Neural progenitor cell (in vitro differentiated cells): ENCODE results near the gene PRKAR1A. TPM values are rescaled to one million over a fixed set of nuclear protein-coding genes. Genes with fewer than 3 reads are reported as not detected.

Experiments used
- DNase-seq: peaks from one replicate; pipeline ENCODE4 v3.0.0-alpha.2; 2016; ENCODE audit warnings: low spot score
- H2AFZ ChIP-seq: fragments of 200-600 bp; sonication (generic); replicated peaks from 2 replicates; pipeline ENCODE4 v1.6.1; 2016; ENCODE audit warnings: antibody characterized with exemption
- H3F3A ChIP-seq: fragments of 200-600 bp; sonication (generic); 2 replicates; pipeline ENCODE4 v1.6.1; 2016; ENCODE audit warnings: antibody characterized with exemption, low read depth
- H3K27ac ChIP-seq: fragments of 200-600 bp; sonication (generic); 2 replicates; pipeline ENCODE4 v1.5.1; 2016; ENCODE audit warnings: mild to moderate bottlenecking
- H3K27me3 ChIP-seq: fragments of 200-600 bp; sonication (generic); 2 replicates; pipeline ENCODE4 v1.6.1; 2016; ENCODE audit warnings: mild to moderate bottlenecking, moderate library complexity
- H3K36me3 ChIP-seq: fragments of 200-600 bp; sonication (generic); 2 replicates; pipeline ENCODE4 v1.5.1; 2016
- H3K4me1 ChIP-seq: fragments of 200-600 bp; sonication (generic); 2 replicates; pipeline ENCODE4 v1.6.1; 2016; ENCODE audit warnings: mixed run types
- H3K4me2 ChIP-seq: fragments of 200-600 bp; sonication (generic); 2 replicates; pipeline ENCODE4 v1.6.1; 2016
- H3K4me3 ChIP-seq: fragments of 200-600 bp; sonication (generic); 2 replicates; pipeline ENCODE4 v1.5.1; 2016
- H3K79me2 ChIP-seq: fragments of 200-600 bp; sonication (generic); 2 replicates; pipeline ENCODE4 v1.6.1; 2016; ENCODE audit warnings: low read depth
- H3K9ac ChIP-seq: fragments of 200-600 bp; sonication (generic); 2 replicates; pipeline ENCODE4 v1.6.1; 2016
- H3K9me3 ChIP-seq: fragments of 200-600 bp; sonication (generic); 2 replicates; pipeline ENCODE4 v1.5.1; 2016; ENCODE audit warnings: low read depth
- H4K20me1 ChIP-seq: fragments of 200-600 bp; sonication (generic); 2 replicates; pipeline ENCODE4 v1.6.1; 2016; ENCODE audit warnings: low read depth
- H3K27ac Mint-ChIP-seq: 3 replicates; pipeline ENCODE4 v1.8.0; 2021; ENCODE audit warnings: mixed read lengths
- H3K27me3 Mint-ChIP-seq: 2 replicates; pipeline ENCODE4 v1.8.0; 2022; ENCODE audit warnings: low read depth, mild to moderate bottlenecking, inconsistent platforms, moderate library complexity, mixed read lengths; ENCODE audit not compliant: insufficient read depth
- H3K36me3 Mint-ChIP-seq: 3 replicates; pipeline ENCODE4 v1.8.0; 2021; ENCODE audit warnings: mixed read lengths
- H3K4me1 Mint-ChIP-seq: 3 replicates; pipeline ENCODE4 v1.8.0; 2021; ENCODE audit warnings: mixed read lengths
- H3K4me3 Mint-ChIP-seq: 3 replicates; pipeline ENCODE4 v1.8.0; 2021; ENCODE audit warnings: mild to moderate bottlenecking, moderate library complexity, mixed read lengths
- H3K9me3 Mint-ChIP-seq: 3 replicates; pipeline ENCODE4 v1.8.0; 2020; ENCODE audit warnings: mixed read lengths
- CTCF ChIP-seq: fragments of 200-600 bp; sonication (generic); IDR thresholded peaks from 2 replicates; pipeline ENCODE4 v1.5.1; 2017; ENCODE audit warnings: antibody characterized with exemption, mild to moderate bottlenecking
- EZH2 ChIP-seq: fragments of 200-600 bp; sonication (generic); IDR thresholded peaks from 2 replicates; pipeline ENCODE4 v1.6.1; 2017; ENCODE audit warnings: antibody characterized with exemption, mild to moderate bottlenecking, moderate library complexity
- EZH2phosphoT487 ChIP-seq: fragments of 200-600 bp; sonication (generic); IDR thresholded peaks from 2 replicates; pipeline ENCODE4 v1.6.1; 2017; ENCODE audit warnings: antibody characterized with exemption
- total RNA-seq: library from RNA; depleted of rRNA; stranded (reverse); fragments of >200 nt; gene quantifications from 2 replicates; pipeline ENCODE4 v1.2.3, GENCODE V29; 2015; ENCODE audit warnings: low replicate concordance

PRKAR1A gene
- total RNA-seq, 1 donor from 2014 or later, result 168 TPM

- Histone ChIP-seq H3K27me3 (no peaks in the 10 kb centered on the region), H3K9me3 (no peaks in the 10 kb centered on the region), H2AFZ (no peak overlapping the region), H3K79me2 (no peaks in the 10 kb centered on the region), H3K4me1 (no peaks in the 10 kb centered on the region), H3K9ac (no peak overlapping the region), H3K4me2 (no peak overlapping the region), H3K36me3 (no peaks in the 10 kb centered on the region), H4K20me1 (no peaks in the 10 kb centered on the region), H3K4me3 (no peak overlapping the region), H3F3A (no peaks in the 10 kb centered on the region), H3K27ac (no peak overlapping the region)
- Mint-ChIP-seq H3K4me3 (no peak overlapping the region), H3K4me1 (peaks cover 13% of the 10 kb centered on the region), H3K36me3 (no peaks in the 10 kb centered on the region), H3K9me3 (peaks cover 9% of the 10 kb centered on the region), H3K27ac (no peak overlapping the region), H3K27me3 (peaks cover 2% of the 10 kb centered on the region)
- TF ChIP-seq EZH2phosphoT487 (no peak), CTCF (no peak)
- DNase-seq, result no peak
Observed at GRCh38 chr17:68589086-68589485, 76.9 kb downstream of the PRKAR1A start.

- H3K27ac Mint-ChIP-seq, result no peak overlapping the region
- Histone ChIP-seq H3K9me3 (no peaks in the 10 kb centered on the region), H3K4me3 (no peak overlapping the region), H3K27me3 (no peaks in the 10 kb centered on the region), H3F3A (no peaks in the 10 kb centered on the region), H3K36me3 (no peaks in the 10 kb centered on the region), H3K4me1 (no peaks in the 10 kb centered on the region), H3K79me2 (no peaks in the 10 kb centered on the region), H3K27ac (no peak overlapping the region), H3K4me2 (no peak overlapping the region), H2AFZ (peak overlapping the region; percentile 78), H4K20me1 (no peaks in the 10 kb centered on the region), H3K9ac (no peak overlapping the region)
- no peaks in the 10 kb centered on the region for H3K36me3 Mint-ChIP-seq
- peaks cover 9% of the 10 kb centered on the region for H3K9me3 Mint-ChIP-seq
- H3K27me3 Mint-ChIP-seq, result peaks cover 2% of the 10 kb centered on the region
- no peak overlapping the region for H3K4me3 Mint-ChIP-seq
- H3K4me1 Mint-ChIP-seq, result no peaks in the 10 kb centered on the region
- peak; percentile 38 for DNase-seq
- TF ChIP-seq EZH2 (no peak), CTCF (no peak), EZH2phosphoT487 (no peak)
Observed at GRCh38 chr17:68591583-68591982, 79.4 kb downstream of the PRKAR1A start.

GRCh38 chr17:68592009-68592408 is 79.8 kb downstream of the PRKAR1A start:
- Histone ChIP-seq H3F3A (no peaks in the 10 kb centered on the region), H3K4me3 (no peak overlapping the region), H4K20me1 (no peaks in the 10 kb centered on the region), H3K27ac (no peak overlapping the region), H3K27me3 (no peaks in the 10 kb centered on the region), H3K9ac (no peak overlapping the region), H3K4me1 (no peaks in the 10 kb centered on the region), H3K4me2 (no peak overlapping the region), H3K79me2 (no peaks in the 10 kb centered on the region), H3K9me3 (no peaks in the 10 kb centered on the region), H3K36me3 (no peaks in the 10 kb centered on the region), H2AFZ (peak overlapping the region; percentile 78)
- Mint-ChIP-seq H3K4me1 (no peaks in the 10 kb centered on the region), H3K36me3 (no peaks in the 10 kb centered on the region), H3K4me3 (no peak overlapping the region), H3K27me3 (peaks cover 2% of the 10 kb centered on the region), H3K27ac (no peak overlapping the region), H3K9me3 (peaks cover 9% of the 10 kb centered on the region)
- TF ChIP-seq CTCF (no peak), EZH2 (no peak), EZH2phosphoT487 (no peak)
- DNase-seq, result no peak
